ENCODE results near the gene PGBD5.

GRCh38 chr1:230314142-230314470 is 112.0 kb downstream of the PGBD5 start:
- no peak for TF ChIP-seq CTCF (IDR thresholded peaks at IDR 0.05 in 2 of 3, conservative IDR thresholded peaks at IDR 0.05 in 1 of 3; ENCODE audit: insufficient read depth in 2 of 3, low read depth in 1 of 3, low read length in 3 of 3)
- TF ChIP-seq SMARCB1 (IDR thresholded peaks at IDR 0.05; ENCODE audit: insufficient read length, low read depth), result no peak
- TF ChIP-seq RAD21 (CRISPR knock-in tag; conservative IDR thresholded peaks at IDR 0.05 in 1 of 2, IDR thresholded peaks at IDR 0.05 in 1 of 2), result no peak
- no peak for TF ChIP-seq MLX (CRISPR knock-in tag; conservative IDR thresholded peaks at IDR 0.05)
- no peak for TF ChIP-seq ZNF3 (CRISPR knock-in tag; IDR thresholded peaks at IDR 0.05)
- no peak for TF ChIP-seq DLX4 (CRISPR knock-in tag; IDR thresholded peaks at IDR 0.05)
- no peak for TF ChIP-seq HNRNPK (IDR thresholded peaks at IDR 0.05; ENCODE audit: low read depth, low read length, poor library complexity, severe bottlenecking)
- TF ChIP-seq FOXO4 (CRISPR knock-in tag; IDR thresholded peaks at IDR 0.05), result no peak
- TF ChIP-seq ZNF263 (CRISPR knock-in tag; IDR thresholded peaks at IDR 0.05; ENCODE audit: borderline replicate concordance), result no peak
- no peak for TF ChIP-seq FIP1L1 (IDR thresholded peaks at IDR 0.05; ENCODE audit: low read depth, low read length, poor library complexity, severe bottlenecking)
- no peak for TF ChIP-seq NCOA2 (IDR thresholded peaks at IDR 0.05; ENCODE audit: partially characterized antibody in 2 of 2)
- TF ChIP-seq NRF1 (conservative IDR thresholded peaks at IDR 0.05 in 1 of 2, IDR thresholded peaks at IDR 0.05 in 1 of 2), result no peak

All from K562 (cell line).